Measurements from ENCODE around the gene CHMP2B.

- TF ChIP-seq POLR2A (IDR thresholded peaks at IDR 0.05; ENCODE audit: low read depth, low read length), result no peak
- TF ChIP-seq TAF1 (IDR thresholded peaks at IDR 0.05; ENCODE audit: borderline replicate concordance, low read depth, low read length), result no peak
- TF ChIP-seq POLR2AphosphoS5 (IDR thresholded peaks at IDR 0.05; ENCODE audit: low read depth, low read length), result no peak
Observed at GRCh38 chr3:87196879-87197278, 30.2 kb upstream of the CHMP2B start.
